ENCODE measurements around the gene ISLR.

ISLR gene

GRCh38 chr15:74212494-74212893 lies 39.0 kb downstream of the ISLR start:
- TF ChIP-seq POLR2A (IDR thresholded peaks at IDR 0.05; ENCODE audit: low read length), result no peak
- no peak for TF ChIP-seq GATA1 (IDR thresholded peaks at IDR 0.05; ENCODE audit: low read depth, low read length)
- no peak for DNase-seq

- TF ChIP-seq GATA1 (IDR thresholded peaks at IDR 0.05; ENCODE audit: low read depth, low read length) (no peak), POLR2A (IDR thresholded peaks at IDR 0.05; ENCODE audit: low read length) (no peak)
- no peak for DNase-seq
Measured at GRCh38 chr15:74213858-74214284, 40.4 kb downstream of the ISLR start.

- no peak for DNase-seq
- TF ChIP-seq POLR2A (IDR thresholded peaks at IDR 0.05; ENCODE audit: low read length) (no peak), GATA1 (IDR thresholded peaks at IDR 0.05; ENCODE audit: low read depth, low read length) (no peak)
Measured at GRCh38 chr15:74214324-74215021, 41.0 kb downstream of the ISLR start.

- TF ChIP-seq GATA1 (IDR thresholded peaks at IDR 0.05; ENCODE audit: low read depth, low read length) (no peak), POLR2A (IDR thresholded peaks at IDR 0.05; ENCODE audit: low read length) (no peak)
- no peak for DNase-seq
Measured at GRCh38 chr15:74215958-74216357, 42.4 kb downstream of the ISLR start.

GRCh38 chr15:74216949-74217348 lies 43.4 kb downstream of the ISLR start:
- TF ChIP-seq POLR2A (IDR thresholded peaks at IDR 0.05; ENCODE audit: low read length) (no peak), GATA1 (IDR thresholded peaks at IDR 0.05; ENCODE audit: low read depth, low read length) (no peak)
- DNase-seq, result no peak

- no peak for TF ChIP-seq POLR2A (IDR thresholded peaks at IDR 0.05; ENCODE audit: low read length)
- no peak for TF ChIP-seq GATA1 (IDR thresholded peaks at IDR 0.05; ENCODE audit: low read depth, low read length)
Measured at GRCh38 chr15:74217907-74218885, 44.7 kb downstream of the ISLR start.

GRCh38 chr15:74220475-74221248 lies 47.2 kb downstream of the ISLR start:
- DNase-seq, result no peak
- TF ChIP-seq GATA1 (IDR thresholded peaks at IDR 0.05; ENCODE audit: low read depth, low read length), result no peak
- TF ChIP-seq POLR2A (IDR thresholded peaks at IDR 0.05; ENCODE audit: low read length), result no peak

More at GRCh38 chr15:74217907-74218885, 44.7 kb downstream of the ISLR start:
- no peak for DNase-seq

- no peak for TF ChIP-seq GATA1 (IDR thresholded peaks at IDR 0.05; ENCODE audit: low read depth, low read length)
- TF ChIP-seq POLR2A (IDR thresholded peaks at IDR 0.05; ENCODE audit: low read length), result no peak
- DNase-seq, result no peak
Measured at GRCh38 chr15:74221399-74222239, 48.1 kb downstream of the ISLR start.

GRCh38 chr15:74222240-74223119 lies 49.0 kb downstream of the ISLR start:
- no peak for DNase-seq
- no peak for TF ChIP-seq GATA1 (IDR thresholded peaks at IDR 0.05; ENCODE audit: low read depth, low read length)
- no peak for TF ChIP-seq POLR2A (IDR thresholded peaks at IDR 0.05; ENCODE audit: low read length)

GRCh38 chr15:74225928-74226327 lies 52.4 kb downstream of the ISLR start:
- TF ChIP-seq POLR2A (IDR thresholded peaks at IDR 0.05; ENCODE audit: low read length), result no peak
- no peak for DNase-seq
